Left ventricle myocardium inferior (tissue), 1 donor: ENCODE data around the gene NPAS2. TPM values are rescaled to one million over a fixed set of nuclear protein-coding genes. Genes with fewer than 3 reads are reported as not detected.

Experiments
- DNase-seq: peaks from one replicate; pipeline ENCODE4 v3.0.0-alpha.2; 2020
- H3K27ac ChIP-seq: fragments of 200-600 bp; replicated peaks from 2 replicates; pipeline ENCODE4 v1.8.0; 2021
- H3K27me3 ChIP-seq: fragments of 200-600 bp; 2 replicates; pipeline ENCODE4 v1.8.0; 2021; ENCODE audit warnings: low read depth
- H3K36me3 ChIP-seq: fragments of 200-600 bp; 2 replicates; pipeline ENCODE4 v1.8.0; 2021
- H3K4me1 ChIP-seq: fragments of 200-600 bp; 2 replicates; pipeline ENCODE4 v1.8.0; 2021
- H3K4me3 ChIP-seq: fragments of 200-600 bp; 2 replicates; pipeline ENCODE4 v1.8.0; 2021; ENCODE audit warnings: mild to moderate bottlenecking, moderate library complexity
- H3K9me3 ChIP-seq: fragments of 200-600 bp; replicated peaks from 2 replicates; pipeline ENCODE4 v1.8.0; 2021
- intact Hi-C: fragments of 100-400 bp; cut with micrococcal nuclease; formaldehyde crosslinking; loops from one replicate; pipeline ENCODE4 v1.11.0; 2022
- total RNA-seq: library from RNA; stranded (reverse); fragmentation: NEBNext Ultra II Directional; extraction: Animal tissue kit (Norgen Biotek cat#: 25700); gene quantifications from one replicate; pipeline ENCODE4 v1.2.1, GENCODE V29; 2021
- TF ChIP-seq, protein P1 (sequence below): fragments of 200-600 bp; IDR thresholded peaks from 2 replicates; pipeline ENCODE4 v1.8.0; 2021; ENCODE audit warnings: antibody characterized with exemption, mild to moderate bottlenecking, borderline replicate concordance
- donor health status: DM: no; HTN: yes; CAD: no; lungs with severe emphysema.

Gene NPAS2
- total RNA-seq, 1 donor from 2014 or later: 51.0 TPM

DNA sequence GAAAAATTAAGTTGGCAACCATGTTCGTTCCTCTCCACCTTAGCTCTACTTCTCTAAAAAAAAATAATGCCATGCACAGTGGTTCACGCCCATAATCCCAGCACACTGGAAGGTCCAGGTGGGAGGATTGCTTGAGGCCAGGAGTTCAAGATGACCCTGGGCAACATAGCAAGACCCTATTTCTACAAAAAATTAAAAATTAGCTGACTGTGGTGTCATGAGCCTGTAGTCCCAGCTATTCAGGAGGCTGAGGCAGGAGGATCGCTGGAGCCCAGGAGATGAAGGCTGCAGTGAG is 40.1 kb upstream of the NPAS2 start:
- intact Hi-C loops: no loop called here
- no peak for DNase-seq
- Histone ChIP-seq H3K27ac (no peak overlapping the region), H3K4me1 (peaks cover 15% of the 10 kb centered on the region), H3K27me3 (no peaks in the 10 kb centered on the region), H3K9me3 (no peaks in the 10 kb centered on the region), H3K36me3 (no peaks in the 10 kb centered on the region), H3K4me3 (no peak overlapping the region)
- TF ChIP-seq, protein P1, sequence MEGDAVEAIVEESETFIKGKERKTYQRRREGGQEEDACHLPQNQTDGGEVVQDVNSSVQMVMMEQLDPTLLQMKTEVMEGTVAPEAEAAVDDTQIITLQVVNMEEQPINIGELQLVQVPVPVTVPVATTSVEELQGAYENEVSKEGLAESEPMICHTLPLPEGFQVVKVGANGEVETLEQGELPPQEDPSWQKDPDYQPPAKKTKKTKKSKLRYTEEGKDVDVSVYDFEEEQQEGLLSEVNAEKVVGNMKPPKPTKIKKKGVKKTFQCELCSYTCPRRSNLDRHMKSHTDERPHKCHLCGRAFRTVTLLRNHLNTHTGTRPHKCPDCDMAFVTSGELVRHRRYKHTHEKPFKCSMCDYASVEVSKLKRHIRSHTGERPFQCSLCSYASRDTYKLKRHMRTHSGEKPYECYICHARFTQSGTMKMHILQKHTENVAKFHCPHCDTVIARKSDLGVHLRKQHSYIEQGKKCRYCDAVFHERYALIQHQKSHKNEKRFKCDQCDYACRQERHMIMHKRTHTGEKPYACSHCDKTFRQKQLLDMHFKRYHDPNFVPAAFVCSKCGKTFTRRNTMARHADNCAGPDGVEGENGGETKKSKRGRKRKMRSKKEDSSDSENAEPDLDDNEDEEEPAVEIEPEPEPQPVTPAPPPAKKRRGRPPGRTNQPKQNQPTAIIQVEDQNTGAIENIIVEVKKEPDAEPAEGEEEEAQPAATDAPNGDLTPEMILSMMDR: no peak

DNA sequence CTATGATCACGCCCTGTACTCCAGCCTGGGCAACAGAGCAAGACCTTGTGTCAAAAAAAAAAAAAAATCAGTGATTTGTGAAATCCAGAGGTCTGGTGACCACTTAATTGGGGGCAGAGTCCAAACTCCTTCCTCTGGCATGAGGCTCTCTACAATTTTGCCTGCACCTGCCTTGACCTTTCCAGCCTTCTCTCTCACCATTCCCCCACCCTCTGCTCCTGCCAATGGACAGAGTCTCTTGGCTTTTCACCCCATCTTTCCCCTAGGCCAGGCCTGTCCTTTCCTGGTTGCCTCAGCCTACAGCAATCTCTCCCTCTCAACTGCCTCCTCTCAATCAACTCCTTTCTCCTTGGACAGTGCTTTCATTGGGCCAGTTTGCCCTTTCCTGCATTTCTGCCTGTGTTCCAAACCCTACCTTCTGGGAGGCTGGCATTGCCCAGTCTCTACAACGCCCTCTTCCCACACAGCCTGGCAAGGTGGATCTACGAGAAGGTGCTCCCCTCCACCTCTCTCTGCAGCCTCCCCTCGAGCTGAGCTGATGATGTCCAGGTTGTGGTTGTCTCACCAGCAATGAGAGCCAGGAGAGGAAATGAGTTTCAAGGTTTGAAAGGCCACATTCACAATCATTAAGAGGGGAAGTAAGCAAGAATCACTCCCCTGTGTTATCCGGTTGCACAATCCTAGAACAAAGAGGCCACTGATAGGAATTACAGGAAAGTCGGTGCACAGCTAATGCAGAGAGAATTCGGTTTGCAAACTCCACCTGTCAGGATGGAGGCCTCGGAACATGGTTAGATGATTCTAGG is 39.5 kb upstream of the NPAS2 start:
- intact Hi-C loops: no loop called here
- H3K27ac ChIP-seq: peak overlapping the region; percentile 52
- TF ChIP-seq, protein P1: no peak
- no peaks in the 10 kb centered on the region for H3K27me3 ChIP-seq
- no peak overlapping the region for H3K4me3 ChIP-seq
- peaks cover 15% of the 10 kb centered on the region for H3K4me1 ChIP-seq
- DNase-seq: no peak
- no peaks in the 10 kb centered on the region for H3K36me3 ChIP-seq
- H3K9me3 ChIP-seq: no peaks in the 10 kb centered on the region

DNA sequence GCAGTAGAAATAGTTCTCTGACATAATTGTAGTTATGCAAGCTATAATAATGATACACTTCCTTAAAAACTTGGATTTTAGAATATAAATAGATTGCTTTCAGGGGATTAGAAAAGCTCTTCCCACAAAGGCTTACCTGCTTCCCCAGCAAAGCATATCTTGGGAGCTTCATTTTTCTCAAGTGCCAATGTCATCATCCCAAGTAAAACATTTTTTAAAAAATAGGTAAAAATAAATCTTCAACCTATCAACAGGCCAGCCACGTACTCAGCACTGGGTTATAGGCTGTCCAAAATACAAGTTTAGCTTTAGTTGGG is 39.0 kb upstream of the NPAS2 start:
- Histone ChIP-seq H3K27ac (peak overlapping the region; percentile 3), H3K27me3 (no peaks in the 10 kb centered on the region)

DNA sequence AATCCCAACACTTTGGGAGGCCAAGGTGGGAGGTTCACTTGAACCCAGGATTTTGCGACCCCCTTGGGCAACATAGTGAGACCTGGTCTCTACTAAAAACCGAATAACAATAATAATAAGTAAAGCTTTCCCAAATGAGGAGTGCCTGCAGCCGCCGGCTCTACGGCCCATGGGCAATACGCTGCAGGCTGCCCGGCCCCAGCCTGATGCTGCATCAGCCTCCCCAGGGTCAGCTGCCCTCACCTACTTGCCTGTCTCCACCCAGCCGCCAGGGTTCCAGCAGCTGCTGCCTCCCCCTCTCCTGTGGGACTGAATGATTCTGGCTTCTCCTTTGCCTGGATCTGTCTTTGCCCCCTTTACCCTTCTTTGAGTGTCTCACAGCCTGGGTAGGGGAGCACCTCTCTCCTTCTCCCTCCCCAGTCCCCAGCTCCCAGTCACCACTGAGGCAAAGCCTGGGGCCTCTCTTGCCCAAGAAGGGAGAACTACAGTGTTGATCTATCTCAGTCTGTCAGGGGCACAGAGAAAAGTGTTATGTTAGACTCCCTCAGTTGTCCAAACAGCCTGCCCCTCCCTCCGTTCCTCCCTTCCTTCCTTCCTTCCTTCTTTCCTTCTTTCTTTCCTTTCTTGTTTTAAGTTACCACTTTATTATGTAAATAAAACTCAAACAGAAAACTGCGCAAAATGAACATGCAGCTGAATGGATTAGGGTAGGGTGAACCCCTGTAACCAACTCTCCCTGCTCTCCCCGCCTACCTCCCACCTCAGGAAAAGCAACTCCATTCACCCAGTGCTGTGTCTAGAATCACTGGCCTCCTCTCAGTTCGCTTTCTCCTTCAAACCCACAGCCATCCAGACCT is 38.2 kb upstream of the NPAS2 start:
- H3K27me3 ChIP-seq: no peaks in the 10 kb centered on the region
- H3K4me3 ChIP-seq: no peak overlapping the region
- TF ChIP-seq, protein P1: no peak
- H3K36me3 ChIP-seq: no peaks in the 10 kb centered on the region
- H3K9me3 ChIP-seq: no peaks in the 10 kb centered on the region
- no peak for DNase-seq
- intact Hi-C loops: no loop called here
- peaks cover 26% of the 10 kb centered on the region for H3K4me1 ChIP-seq
- H3K27ac ChIP-seq: no peak overlapping the region

More for the DNA sequence above, 39.0 kb upstream of the NPAS2 start:
- TF ChIP-seq, protein P1: no peak
- H3K4me1 ChIP-seq: peaks cover 20% of the 10 kb centered on the region
- DNase-seq: no peak
- no peaks in the 10 kb centered on the region for H3K9me3 ChIP-seq
- intact Hi-C loops: no loop called here
- no peaks in the 10 kb centered on the region for H3K36me3 ChIP-seq
- H3K4me3 ChIP-seq: no peak overlapping the region

DNA sequence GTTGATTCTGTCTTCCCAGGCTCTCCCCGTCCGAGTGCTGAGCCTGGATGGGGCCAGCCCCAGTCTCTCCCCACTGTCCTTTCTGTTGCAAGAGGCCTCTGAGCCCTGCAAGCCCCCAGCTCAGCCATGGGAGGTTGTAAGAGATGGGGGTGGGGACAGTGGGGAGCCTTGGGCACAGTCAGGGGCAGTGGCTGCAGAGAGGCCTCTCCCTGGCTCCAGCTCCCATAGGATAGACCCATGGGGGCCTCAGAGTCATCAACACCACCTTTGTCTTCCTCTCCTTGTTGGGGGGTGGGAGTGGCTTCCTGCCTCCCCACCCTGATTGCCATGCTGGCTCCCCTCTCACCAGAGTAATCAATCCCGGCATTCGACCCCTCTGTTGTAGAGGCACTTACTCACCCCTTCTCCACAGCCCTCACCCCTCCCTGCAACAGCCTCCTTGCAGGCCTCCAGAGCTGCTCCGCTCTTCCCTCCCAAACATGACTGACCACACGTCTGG is 37.5 kb upstream of the NPAS2 start:
- intact Hi-C loops: no loop called here
- TF ChIP-seq, protein P1: no peak
- Histone ChIP-seq H3K4me3 (no peak overlapping the region), H3K9me3 (no peaks in the 10 kb centered on the region), H3K27ac (no peak overlapping the region), H3K27me3 (no peaks in the 10 kb centered on the region), H3K4me1 (peaks cover 31% of the 10 kb centered on the region), H3K36me3 (no peaks in the 10 kb centered on the region)
- no peak for DNase-seq
